Ishikawa (cell line): ENCODE data around the gene HBQ1.

Experiments
- CEBPB ChIP-seq: IDR thresholded peaks from 2 replicates; pipeline ENCODE4 v1.6.1; 2012
- CREB1 ChIP-seq: IDR thresholded peaks from 2 replicates; pipeline ENCODE4 v1.6.1; 2012; ENCODE audit warnings: low read depth
- EGR1 ChIP-seq: IDR thresholded peaks from 2 replicates; pipeline ENCODE4 v1.6.1; 2012
- EP300 ChIP-seq: IDR thresholded peaks from 2 replicates; pipeline ENCODE4 v1.6.1; 2012; ENCODE audit warnings: borderline replicate concordance
- FOXM1 ChIP-seq: IDR thresholded peaks from 2 replicates; pipeline ENCODE4 v1.6.1; 2012; ENCODE audit warnings: low read depth, borderline replicate concordance
- MAX ChIP-seq: IDR thresholded peaks from 2 replicates; pipeline ENCODE4 v1.6.1; 2012
- NFIC ChIP-seq: IDR thresholded peaks from 2 replicates; pipeline ENCODE4 v1.6.1; 2012
- RAD21 ChIP-seq: IDR thresholded peaks from 2 replicates; pipeline ENCODE4 v1.6.1; 2012; ENCODE audit warnings: low read depth
- TAF1 ChIP-seq: IDR thresholded peaks from 2 replicates; pipeline ENCODE4 v1.6.1; 2012; ENCODE audit warnings: low read depth, mild to moderate bottlenecking
- TCF12 ChIP-seq: IDR thresholded peaks from 2 replicates; pipeline ENCODE4 v1.6.1; 2012; ENCODE audit warnings: low read depth
- TEAD4 ChIP-seq: IDR thresholded peaks from 2 replicates; pipeline ENCODE4 v1.6.1; 2012
- YY1 ChIP-seq: IDR thresholded peaks from 2 replicates; pipeline ENCODE4 v1.6.1; 2012; ENCODE audit warnings: low read depth
- ZBTB7A ChIP-seq: IDR thresholded peaks from 2 replicates; pipeline ENCODE4 v1.6.1; 2012; ENCODE audit warnings: low read depth
- TF ChIP-seq, protein P1 (sequence below): IDR thresholded peaks from 2 replicates; pipeline ENCODE4 v1.6.1; 2012
- TF ChIP-seq, protein P2 (sequence below): IDR thresholded peaks from 2 replicates; pipeline ENCODE4 v1.6.1; 2012; ENCODE audit warnings: low read depth, mild to moderate bottlenecking

HBQ1 gene

GRCh38 chr16:155031-155398 lies 25.2 kb upstream of the HBQ1 start:
- TF ChIP-seq FOXM1 (no peak), RAD21 (no peak), TAF1 (no peak), CREB1 (no peak), TEAD4 (no peak)

GRCh38 chr16:159136-159849 lies 21.0 kb upstream of the HBQ1 start:
- TF ChIP-seq EGR1 = no peak
- TF ChIP-seq RAD21 = no peak
- TF ChIP-seq, protein P1, sequence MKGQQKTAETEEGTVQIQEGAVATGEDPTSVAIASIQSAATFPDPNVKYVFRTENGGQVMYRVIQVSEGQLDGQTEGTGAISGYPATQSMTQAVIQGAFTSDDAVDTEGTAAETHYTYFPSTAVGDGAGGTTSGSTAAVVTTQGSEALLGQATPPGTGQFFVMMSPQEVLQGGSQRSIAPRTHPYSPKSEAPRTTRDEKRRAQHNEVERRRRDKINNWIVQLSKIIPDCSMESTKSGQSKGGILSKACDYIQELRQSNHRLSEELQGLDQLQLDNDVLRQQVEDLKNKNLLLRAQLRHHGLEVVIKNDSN = no peak
- TF ChIP-seq FOXM1 = no peak
- TF ChIP-seq CREB1 = no peak
- TF ChIP-seq TAF1 = no peak
- TF ChIP-seq NFIC = no peak
- TF ChIP-seq TCF12 = no peak
- TF ChIP-seq MAX = no peak
- TF ChIP-seq EP300 = no peak
- TF ChIP-seq ZBTB7A = no peak
- TF ChIP-seq, protein P2, sequence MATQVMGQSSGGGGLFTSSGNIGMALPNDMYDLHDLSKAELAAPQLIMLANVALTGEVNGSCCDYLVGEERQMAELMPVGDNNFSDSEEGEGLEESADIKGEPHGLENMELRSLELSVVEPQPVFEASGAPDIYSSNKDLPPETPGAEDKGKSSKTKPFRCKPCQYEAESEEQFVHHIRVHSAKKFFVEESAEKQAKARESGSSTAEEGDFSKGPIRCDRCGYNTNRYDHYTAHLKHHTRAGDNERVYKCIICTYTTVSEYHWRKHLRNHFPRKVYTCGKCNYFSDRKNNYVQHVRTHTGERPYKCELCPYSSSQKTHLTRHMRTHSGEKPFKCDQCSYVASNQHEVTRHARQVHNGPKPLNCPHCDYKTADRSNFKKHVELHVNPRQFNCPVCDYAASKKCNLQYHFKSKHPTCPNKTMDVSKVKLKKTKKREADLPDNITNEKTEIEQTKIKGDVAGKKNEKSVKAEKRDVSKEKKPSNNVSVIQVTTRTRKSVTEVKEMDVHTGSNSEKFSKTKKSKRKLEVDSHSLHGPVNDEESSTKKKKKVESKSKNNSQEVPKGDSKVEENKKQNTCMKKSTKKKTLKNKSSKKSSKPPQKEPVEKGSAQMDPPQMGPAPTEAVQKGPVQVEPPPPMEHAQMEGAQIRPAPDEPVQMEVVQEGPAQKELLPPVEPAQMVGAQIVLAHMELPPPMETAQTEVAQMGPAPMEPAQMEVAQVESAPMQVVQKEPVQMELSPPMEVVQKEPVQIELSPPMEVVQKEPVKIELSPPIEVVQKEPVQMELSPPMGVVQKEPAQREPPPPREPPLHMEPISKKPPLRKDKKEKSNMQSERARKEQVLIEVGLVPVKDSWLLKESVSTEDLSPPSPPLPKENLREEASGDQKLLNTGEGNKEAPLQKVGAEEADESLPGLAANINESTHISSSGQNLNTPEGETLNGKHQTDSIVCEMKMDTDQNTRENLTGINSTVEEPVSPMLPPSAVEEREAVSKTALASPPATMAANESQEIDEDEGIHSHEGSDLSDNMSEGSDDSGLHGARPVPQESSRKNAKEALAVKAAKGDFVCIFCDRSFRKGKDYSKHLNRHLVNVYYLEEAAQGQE = no peak
- TF ChIP-seq YY1 = no peak

- no peak for TF ChIP-seq NFIC
- no peak for TF ChIP-seq EGR1
- TF ChIP-seq ZBTB7A = no peak
- no peak for TF ChIP-seq RAD21
- no peak for TF ChIP-seq TEAD4
- no peak for TF ChIP-seq TCF12
- TF ChIP-seq CREB1 = no peak
- TF ChIP-seq TAF1 = no peak
- TF ChIP-seq YY1 = no peak
- TF ChIP-seq FOXM1 = no peak
- TF ChIP-seq CEBPB = no peak
These were observed 19.5 kb upstream of the HBQ1 start for GRCh38 chr16:160691-161190.

GRCh38 chr16:162271-162991 lies 17.8 kb upstream of the HBQ1 start:
- TF ChIP-seq NFIC (no peak), FOXM1 (no peak), YY1 (no peak), TCF12 (no peak), CEBPB (no peak), TEAD4 (no peak), RAD21 (no peak), EGR1 (no peak), EP300 (no peak), ZBTB7A (no peak), MAX (no peak), CREB1 (no peak), TAF1 (no peak)
- TF ChIP-seq, protein P2 = no peak
- TF ChIP-seq, protein P1 = no peak

GRCh38 chr16:164827-165538 lies 15.3 kb upstream of the HBQ1 start:
- TF ChIP-seq CREB1 = no peak
- TF ChIP-seq FOXM1 = no peak
- TF ChIP-seq, protein P2 = no peak
